AG04450 (cell line): ENCODE measurements around the gene GPM6B. TPM values are rescaled to one million over a fixed set of nuclear protein-coding genes. Genes with fewer than 3 reads are reported as not detected.

Experiments
- CTCF ChIA-PET: fragments of 300-600, 350-600 bp; formaldehyde crosslinking; extraction: SDS; loops from one replicate; lab custom pipeline; 2022; ENCODE audit warnings: antibody characterized with exemption, inconsistent platforms; lab: Charles Lee
- POLR2A ChIA-PET: fragments of 350-600 bp; formaldehyde crosslinking; extraction: SDS; loops from one replicate; lab custom pipeline; 2021; ENCODE audit warnings: antibody characterized with exemption, inconsistent platforms; lab: Yijun Ruan, JAX
- DNase-seq: peaks from one replicate; pipeline ENCODE4 v3.0.0-alpha.2; 2011; ENCODE audit warnings: low read depth, low spot score
- H3K27ac ChIP-seq: one replicate; pipeline ENCODE4 v1.5.1; 2012; ENCODE audit warnings: low read depth, low read length, control low read depth
- H3K27me3 ChIP-seq: one replicate; pipeline ENCODE4 v1.6.0; 2012; ENCODE audit warnings: low read length; ENCODE audit not compliant: control insufficient read depth, insufficient read depth
- H3K4me3 ChIP-seq: 2 replicates; pipeline ENCODE4 v1.5.1; 2011; ENCODE audit warnings: mild to moderate bottlenecking, low read depth, low read length, control low read depth
- H3K9me3 ChIP-seq: 2 replicates; pipeline ENCODE4 v1.5.1; 2012; ENCODE audit warnings: low read length; ENCODE audit not compliant: control insufficient read depth, insufficient read depth
- CTCF ChIP-seq: IDR thresholded peaks from 2 replicates; pipeline ENCODE4 v1.5.1; 2011; ENCODE audit warnings: low read depth, low read length, control low read depth, inconsistent platforms
- polyA plus RNA-seq: library from polyadenylated mRNA; depleted of rRNA; stranded (reverse); fragments of >200 nt; gene quantifications from 2 replicates; pipeline ENCODE4 v1.2.3, GENCODE V29; 2011

GPM6B gene
- polyA plus RNA-seq, 1 experiment = 0.67 TPM

GRCh38 chrX:13764281-13764680 lies 52.6 kb downstream of the GPM6B start:
- no peak overlapping the region for H3K4me3 ChIP-seq
- CTCF ChIA-PET = no interaction called here

GRCh38 chrX:13763489-13763888 lies 53.4 kb downstream of the GPM6B start:
- H3K27ac ChIP-seq = no peak overlapping the region
- TF ChIP-seq CTCF = no peak
- no peaks in the 10 kb centered on the region for H3K9me3 ChIP-seq
- DNase-seq = no peak
- ChIA-PET POLR2A (no interaction called here), CTCF (interaction anchor here (1.0 kb wide), 1 partner anchor 257 kb away, joined by 3 read pairs; no protein-coding TSS in a partner anchor)
- no peak overlapping the region for H3K4me3 ChIP-seq
- H3K27me3 ChIP-seq = no peaks in the 10 kb centered on the region

More at GRCh38 chrX:13764281-13764680, 52.6 kb downstream of the GPM6B start:
- Histone ChIP-seq H3K27ac (no peak overlapping the region), H3K9me3 (no peaks in the 10 kb centered on the region), H3K27me3 (no peaks in the 10 kb centered on the region)
- no peak for TF ChIP-seq CTCF
- POLR2A ChIA-PET = no interaction called here
- no peak for DNase-seq

- POLR2A ChIA-PET = interaction anchor here (0.6 kb wide), 1 partner anchor 135 kb away, joined by 11 read pairs; no protein-coding TSS in a partner anchor
- no peak overlapping the region for H3K4me3 ChIP-seq
- TF ChIP-seq CTCF = no peak
- no peaks in the 10 kb centered on the region for H3K9me3 ChIP-seq
- H3K27ac ChIP-seq = no peak overlapping the region
- CTCF ChIA-PET = interaction anchor here (0.6 to 1.7 kb wide), 6 partner anchors 9 to 850 kb away, joined by 3 to 5 read pairs (median 4); no protein-coding TSS in a partner anchor
- no peaks in the 10 kb centered on the region for H3K27me3 ChIP-seq
- no peak for DNase-seq
Measured at GRCh38 chrX:13761606-13762414, 55.1 kb downstream of the GPM6B start.

GRCh38 chrX:13760426-13760825 lies 56.5 kb downstream of the GPM6B start:
- Histone ChIP-seq H3K9me3 (no peaks in the 10 kb centered on the region), H3K27me3 (no peaks in the 10 kb centered on the region), H3K4me3 (no peak overlapping the region), H3K27ac (no peak overlapping the region)
- TF ChIP-seq CTCF = no peak
- ChIA-PET CTCF (no interaction called here), POLR2A (no interaction called here)
- no peak for DNase-seq

GRCh38 chrX:13759152-13759718 lies 57.7 kb downstream of the GPM6B start:
- Histone ChIP-seq H3K9me3 (no peaks in the 10 kb centered on the region), H3K27ac (no peak overlapping the region), H3K4me3 (no peak overlapping the region), H3K27me3 (no peaks in the 10 kb centered on the region)
- TF ChIP-seq CTCF = no peak
- no peak for DNase-seq
- CTCF ChIA-PET = no interaction called here
- POLR2A ChIA-PET = no interaction called here
